Mesodermal cell (in vitro differentiated cells): ENCODE results near the gene RASGEF1C.

Source experiments
- H3K27ac ChIP-seq: 2 replicates; pipeline ENCODE4 v1.7.0; 2013; ENCODE audit warnings: mild to moderate bottlenecking, low read depth, low read length, moderate library complexity; ENCODE audit not compliant: severe bottlenecking
- H3K36me3 ChIP-seq: 2 replicates; pipeline ENCODE4 v1.7.1; 2013; ENCODE audit warnings: mild to moderate bottlenecking, low read length, moderate library complexity; ENCODE audit not compliant: control insufficient read depth, insufficient read depth
- H3K4me1 ChIP-seq: one replicate; pipeline ENCODE4 v1.7.1; 2013; ENCODE audit warnings: mild to moderate bottlenecking, low read length; ENCODE audit not compliant: insufficient read depth, control insufficient read depth, poor library complexity, severe bottlenecking
- H3K4me3 ChIP-seq: 2 replicates; pipeline ENCODE4 v1.7.0; 2013; ENCODE audit warnings: low read length, control low read depth, mild to moderate bottlenecking; ENCODE audit not compliant: insufficient read depth, poor library complexity, severe bottlenecking; ENCODE audit errors: extremely low read depth
- H3K9me3 ChIP-seq: 2 replicates; pipeline ENCODE4 v1.7.1; 2013; ENCODE audit warnings: mild to moderate bottlenecking, low read length, moderate library complexity; ENCODE audit not compliant: control insufficient read depth
- WGBS, 2 experiments: methylation state at CpG; one replicate each; pipeline ENCODE4 v1.1.5; 2013; ENCODE audit warnings: missing lambda C conversion rate in 2 of 2; ENCODE audit not compliant: insufficient coverage in 2 of 2; 5-methylcytosine and 5-hydroxymethylcytosine counted together

Gene RASGEF1C

GRCh38 chr5:180056153-180056552 lies 152.9 kb downstream of the RASGEF1C start:
- peaks cover 4% of the 10 kb centered on the region for H3K9me3 ChIP-seq
- H3K4me1 ChIP-seq, result peaks cover 10% of the 10 kb centered on the region
- no CpG with 5 or more reads among the region's 1 CpG for WGBS, 2 experiments

DNA sequence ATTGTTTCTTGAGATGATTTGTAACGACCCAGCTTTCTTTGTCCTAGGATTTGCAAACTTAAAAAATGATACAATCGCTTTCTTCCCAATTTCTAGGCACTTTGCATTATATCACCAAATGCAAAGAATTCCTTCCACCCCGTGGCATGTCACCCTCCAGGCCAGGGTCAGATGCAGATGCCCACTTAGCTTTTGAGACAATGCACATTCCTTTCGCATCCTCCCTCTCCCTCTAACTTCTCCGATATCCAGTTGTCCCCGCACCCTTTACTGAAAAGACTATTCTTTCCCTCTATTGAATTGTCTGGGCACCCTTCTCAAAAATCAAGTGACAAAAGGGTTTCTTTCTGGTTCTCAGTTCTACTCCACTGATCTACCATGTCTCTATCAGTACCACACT lies 154.8 kb downstream of the RASGEF1C start:
- WGBS, 2 experiments, result 65 to 67% methylated on average over 2 to 6 of the region's 6 CpGs
- Histone ChIP-seq H3K4me1 (peaks cover 10% of the 10 kb centered on the region), H3K36me3 (peaks cover 10% of the 10 kb centered on the region), H3K9me3 (peaks cover 4% of the 10 kb centered on the region), H3K27ac (no peak overlapping the region), H3K4me3 (no peak overlapping the region)

More at GRCh38 chr5:180056153-180056552, 152.9 kb downstream of the RASGEF1C start:
- no peak overlapping the region for H3K4me3 ChIP-seq
- no peak overlapping the region for H3K27ac ChIP-seq
- H3K36me3 ChIP-seq, result peaks cover 11% of the 10 kb centered on the region

DNA sequence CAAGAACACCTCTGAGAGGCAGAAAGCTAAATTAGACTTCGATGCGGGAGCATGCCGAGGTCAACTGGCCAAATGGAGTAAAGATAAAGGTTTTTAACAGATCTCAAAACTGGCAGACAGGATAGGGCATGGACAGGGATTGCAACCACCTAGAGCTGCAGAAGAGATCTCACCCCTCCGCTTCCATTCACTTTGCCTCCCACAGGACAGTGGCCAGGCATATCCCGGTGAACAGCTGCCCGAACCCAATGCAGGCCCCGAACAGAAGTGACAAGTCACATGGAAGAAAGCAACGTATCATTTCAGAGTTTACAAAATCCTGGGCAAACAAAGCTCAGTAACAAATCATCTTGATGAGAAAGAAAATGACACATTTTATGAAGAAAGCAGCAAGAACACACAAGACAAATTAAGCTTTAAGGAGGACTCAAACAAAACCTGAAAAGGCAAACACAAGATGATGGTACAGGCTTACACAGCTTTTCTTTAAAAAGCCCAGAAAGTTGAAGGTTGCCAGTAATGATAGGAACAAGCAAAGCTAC lies 155.9 kb downstream of the RASGEF1C start:
- H3K36me3 ChIP-seq, result peaks cover 7% of the 10 kb centered on the region
- H3K4me1 ChIP-seq, result peaks cover 16% of the 10 kb centered on the region
- no peak overlapping the region for H3K27ac ChIP-seq
- 94 to 98% methylated on average over 5 to 7 of the region's 8 CpGs for WGBS, 2 experiments
- peaks cover 4% of the 10 kb centered on the region for H3K9me3 ChIP-seq
- H3K4me3 ChIP-seq, result no peak overlapping the region

GRCh38 chr5:180052211-180052818 lies 156.7 kb downstream of the RASGEF1C start:
- Histone ChIP-seq H3K36me3 (no peaks in the 10 kb centered on the region), H3K4me1 (peaks cover 20% of the 10 kb centered on the region), H3K4me3 (no peak overlapping the region), H3K9me3 (no peaks in the 10 kb centered on the region), H3K27ac (no peak overlapping the region)
- 100% methylated on average over 2 to 3 of the region's 5 CpGs for WGBS, 2 experiments
